Measurements from ENCODE around the gene NDUFB1. TPM values are rescaled to one million over a fixed set of nuclear protein-coding genes. Genes with fewer than 3 reads are reported as not detected.

The NDUFB1 gene
- total RNA-seq, 1 experiment from 2014 or later: 92.5 TPM

- no peak for ATAC-seq
- CTCF ChIA-PET: no interaction called here
- H3K79me2 ChIP-seq (ENCODE audit: insufficient read depth, low read length): no peaks in the 10 kb centered on the region
These were observed 40.0 kb upstream of the NDUFB1 start for GRCh38 chr14:92161521-92161920.

More at GRCh38 chr14:92161521-92161920, 40.0 kb upstream of the NDUFB1 start:
- Histone ChIP-seq H3K27me3 (ENCODE audit: insufficient read depth, low read length) (no peaks in the 10 kb centered on the region), H3K9me3 (ENCODE audit: control insufficient read depth in 1 of 2, insufficient read depth in 1 of 2, low read depth in 1 of 2, low read length in 2 of 2) (no peaks in the 10 kb centered on the region), H3K9ac (ENCODE audit: low read length) (no peak overlapping the region), H3K36me3 (ENCODE audit: control insufficient read depth in 1 of 2, insufficient read depth in 2 of 2, low read length in 2 of 2) (peaks cover 30 to 40% of the 10 kb centered on the region in 2 experiments), H3K9me2 (ENCODE audit: insufficient read depth) (no peaks in the 10 kb centered on the region), H2AFZ (ENCODE audit: low read depth, low read length, poor library complexity, severe bottlenecking) (no peak overlapping the region), H3K4me1 (ENCODE audit: control insufficient read depth in 1 of 2, insufficient read depth in 2 of 2, low read length in 2 of 2) (no peaks in the 10 kb centered on the region), H3K4me3 (replicated peaks in 1 of 2; ENCODE audit: low read depth in 1 of 2, low read length in 2 of 2) (no peak overlapping the region), H3K4me2 (ENCODE audit: low read length) (no peak overlapping the region), H4K20me1 (ENCODE audit: insufficient read depth) (no peaks in the 10 kb centered on the region), H3K27ac (ENCODE audit: low read depth, low read length) (no peak overlapping the region)
- POLR2A ChIA-PET: no interaction called here
- TF ChIP-seq MAX (IDR thresholded peaks at IDR 0.05): no peak
- TF ChIP-seq SRF (IDR thresholded peaks at IDR 0.05; ENCODE audit: low read depth): no peak
- TF ChIP-seq ATF3 (IDR thresholded peaks at IDR 0.05): no peak
- TF ChIP-seq EZH2 (IDR thresholded peaks at IDR 0.05): no peak
- TF ChIP-seq TCF7L2 (IDR thresholded peaks at IDR 0.05; ENCODE audit: borderline replicate concordance, extremely low read depth, insufficient read depth, insufficient read length): no peak
- no peak for TF ChIP-seq POLR2A (IDR thresholded peaks at IDR 0.05; ENCODE audit: borderline replicate concordance, extremely low read depth, insufficient read depth, insufficient read length)
- TF ChIP-seq SIN3A (IDR thresholded peaks at IDR 0.05; ENCODE audit: low read depth): no peak
- TF ChIP-seq EGR1 (IDR thresholded peaks at IDR 0.05; ENCODE audit: low read depth): no peak
- no peak for TF ChIP-seq ZBTB33 (IDR thresholded peaks at IDR 0.05; ENCODE audit: extremely low read depth, insufficient replicate concordance, low read length)
- TF ChIP-seq ZNF274 (IDR thresholded peaks at IDR 0.05; ENCODE audit: low read depth, low read length): no peak
- TF ChIP-seq CEBPB (IDR thresholded peaks at IDR 0.05; ENCODE audit: low read depth): no peak
- no peak for TF ChIP-seq CBX3 (IDR thresholded peaks at IDR 0.05; ENCODE audit: low read depth)
- TF ChIP-seq EZH2phosphoT487 (IDR thresholded peaks at IDR 0.05; ENCODE audit: borderline replicate concordance): no peak
- no peak for TF ChIP-seq SP1 (IDR thresholded peaks at IDR 0.05; ENCODE audit: low read depth)
- TF ChIP-seq CTCF (IDR thresholded peaks at IDR 0.05 in 2 of 3, conservative IDR thresholded peaks at IDR 0.05 in 1 of 3; ENCODE audit: borderline replicate concordance in 1 of 3, insufficient read depth in 1 of 3, low read depth in 2 of 3, low read length in 2 of 3): no peak
- TF ChIP-seq YY1 (IDR thresholded peaks at IDR 0.05; ENCODE audit: extremely low read depth, insufficient replicate concordance, low read depth, low read length): no peak
- no peak for TF ChIP-seq JUND (IDR thresholded peaks at IDR 0.05)
- no peak for TF ChIP-seq ZFX (IDR thresholded peaks at IDR 0.05)
- no peak for TF ChIP-seq ELF1 (IDR thresholded peaks at IDR 0.05; ENCODE audit: borderline replicate concordance, low read depth)
- TF ChIP-seq FOSL1 (IDR thresholded peaks at IDR 0.05; ENCODE audit: low read depth): no peak
- intact Hi-C loops (cut with micrococcal nuclease): no loop called here
- no peak for DNase-seq (ENCODE audit: low read depth, low spot score)
- BruUV-seq (replicated peaks): TSS peak; percentile 27
- RAD21 ChIA-PET (ENCODE audit: low non-redundant PET in 1 of 2, low total read pairs in 2 of 2, uncharacterized antibody in 2 of 2, unreplicated experiment in 2 of 2): no interaction called here
